ENCODE results near the gene FKBP7. TPM values are rescaled to one million over a fixed set of nuclear protein-coding genes. Genes with fewer than 3 reads are reported as not detected.

The FKBP7 gene
- total and polyA plus RNA-seq, 7 donors = 2.1 to 5.6 (median 3.1) TPM

DNA sequence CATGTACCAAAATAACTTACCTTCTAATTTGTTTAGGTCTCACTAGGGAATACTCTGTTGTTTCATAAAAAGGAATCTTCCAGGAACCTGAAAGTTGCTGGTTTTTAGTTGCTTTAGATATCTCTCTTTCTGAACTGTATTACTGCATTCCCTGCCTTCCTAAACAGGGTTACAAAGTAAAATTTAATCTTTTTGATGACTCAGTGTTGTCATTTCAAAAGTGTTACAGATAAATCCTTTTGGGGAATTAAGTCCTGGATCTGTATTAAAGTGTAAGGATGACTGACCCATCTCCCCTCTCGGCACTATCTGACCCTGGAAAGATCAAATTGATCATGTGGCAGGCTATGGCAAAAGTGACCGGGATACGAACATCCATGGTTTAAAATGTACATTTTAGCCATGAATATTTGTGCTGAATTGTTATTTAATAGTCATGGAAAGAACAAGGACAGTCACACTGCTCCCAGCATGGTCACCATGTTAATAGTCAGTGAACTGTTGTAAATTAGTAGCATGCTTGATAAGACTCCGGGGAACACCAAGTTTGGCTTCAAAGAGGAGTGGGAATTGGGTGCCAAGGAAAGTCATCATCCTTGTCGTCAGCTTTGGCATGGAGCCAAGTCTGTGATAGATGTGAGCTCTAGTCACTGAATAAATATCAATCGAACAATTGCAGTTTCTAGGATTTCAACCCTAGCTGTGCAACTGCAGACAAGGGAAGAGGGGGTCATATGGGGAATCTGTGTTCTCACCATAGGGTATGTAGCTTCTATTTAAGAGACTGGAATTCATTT is 6.0 kb upstream of the FKBP7 start:
- Histone ChIP-seq H3K27me3 (ENCODE audit: insufficient read depth in 3 of 3, low read length in 2 of 3) (no peaks in the 10 kb centered on the region), H3K36me3 (ENCODE audit: insufficient read depth in 1 of 2, low read depth in 1 of 2) (peaks cover 0 to 35% of the 10 kb centered on the region in 2 donors), H3K9me3 (no peaks in the 10 kb centered on the region), H3K4me3 (no peak overlapping the region), H3K27ac (no peak overlapping the region), H3K4me1 (peaks cover 34% of the 10 kb centered on the region)
- TF ChIP-seq, protein P1, sequence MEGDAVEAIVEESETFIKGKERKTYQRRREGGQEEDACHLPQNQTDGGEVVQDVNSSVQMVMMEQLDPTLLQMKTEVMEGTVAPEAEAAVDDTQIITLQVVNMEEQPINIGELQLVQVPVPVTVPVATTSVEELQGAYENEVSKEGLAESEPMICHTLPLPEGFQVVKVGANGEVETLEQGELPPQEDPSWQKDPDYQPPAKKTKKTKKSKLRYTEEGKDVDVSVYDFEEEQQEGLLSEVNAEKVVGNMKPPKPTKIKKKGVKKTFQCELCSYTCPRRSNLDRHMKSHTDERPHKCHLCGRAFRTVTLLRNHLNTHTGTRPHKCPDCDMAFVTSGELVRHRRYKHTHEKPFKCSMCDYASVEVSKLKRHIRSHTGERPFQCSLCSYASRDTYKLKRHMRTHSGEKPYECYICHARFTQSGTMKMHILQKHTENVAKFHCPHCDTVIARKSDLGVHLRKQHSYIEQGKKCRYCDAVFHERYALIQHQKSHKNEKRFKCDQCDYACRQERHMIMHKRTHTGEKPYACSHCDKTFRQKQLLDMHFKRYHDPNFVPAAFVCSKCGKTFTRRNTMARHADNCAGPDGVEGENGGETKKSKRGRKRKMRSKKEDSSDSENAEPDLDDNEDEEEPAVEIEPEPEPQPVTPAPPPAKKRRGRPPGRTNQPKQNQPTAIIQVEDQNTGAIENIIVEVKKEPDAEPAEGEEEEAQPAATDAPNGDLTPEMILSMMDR (IDR thresholded peaks at IDR 0.05) = no peak
- no peak for ATAC-seq
- DNase-seq = peak in 1 of 2 donors; percentile 18
- intact Hi-C loops (cut with DNase I) = loop anchor here in 1 of 2 donors (5.0 kb wide), 1 partner anchor 33 kb away; no protein-coding TSS in a partner anchor
- 29 to 43% (median 32%) methylated on average over 6 of the region's 6 CpGs for WGBS, 3 donors

DNA sequence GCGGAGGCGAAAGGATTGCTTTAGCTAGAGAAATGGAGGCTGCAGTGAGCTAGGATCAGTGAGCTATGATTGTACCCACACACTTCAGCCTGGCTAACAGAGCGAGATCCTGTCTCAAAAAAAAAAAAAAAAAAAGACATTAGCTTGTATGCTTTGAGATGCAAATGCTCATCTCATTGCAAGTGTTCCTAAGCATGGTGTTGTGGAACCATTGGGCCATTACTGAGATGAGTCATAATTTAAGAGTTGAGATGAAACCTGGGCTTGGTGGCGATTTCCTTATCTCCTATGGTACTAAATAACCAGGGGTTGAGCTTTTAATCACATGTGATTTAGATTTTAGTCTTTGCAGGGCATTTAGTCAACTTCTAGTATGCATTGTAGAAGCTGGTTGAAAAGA is 4.0 kb upstream of the FKBP7 start:
- no peaks in the 10 kb centered on the region for H3K27me3 ChIP-seq (ENCODE audit: insufficient read depth in 3 of 3, low read length in 2 of 3)
- intact Hi-C loops (cut with DNase I) = loop anchor here in 1 of 2 donors (5.0 kb wide), 1 partner anchor 35 kb away; no protein-coding TSS in a partner anchor
- H3K36me3 ChIP-seq (ENCODE audit: insufficient read depth in 1 of 2, low read depth in 1 of 2) = peaks cover 0 to 20% of the 10 kb centered on the region in 2 donors
- H3K4me3 ChIP-seq = peak overlapping the region; percentile 85
- 90 to 97% (median 93%) methylated on average over 4 of the region's 4 CpGs for WGBS, 3 donors
- no peak for DNase-seq
- TF ChIP-seq, protein P1 (IDR thresholded peaks at IDR 0.05) = no peak
- no peaks in the 10 kb centered on the region for H3K9me3 ChIP-seq
- ATAC-seq = no peak
- peaks cover 44% of the 10 kb centered on the region for H3K4me1 ChIP-seq
- H3K27ac ChIP-seq = no peak overlapping the region

DNA sequence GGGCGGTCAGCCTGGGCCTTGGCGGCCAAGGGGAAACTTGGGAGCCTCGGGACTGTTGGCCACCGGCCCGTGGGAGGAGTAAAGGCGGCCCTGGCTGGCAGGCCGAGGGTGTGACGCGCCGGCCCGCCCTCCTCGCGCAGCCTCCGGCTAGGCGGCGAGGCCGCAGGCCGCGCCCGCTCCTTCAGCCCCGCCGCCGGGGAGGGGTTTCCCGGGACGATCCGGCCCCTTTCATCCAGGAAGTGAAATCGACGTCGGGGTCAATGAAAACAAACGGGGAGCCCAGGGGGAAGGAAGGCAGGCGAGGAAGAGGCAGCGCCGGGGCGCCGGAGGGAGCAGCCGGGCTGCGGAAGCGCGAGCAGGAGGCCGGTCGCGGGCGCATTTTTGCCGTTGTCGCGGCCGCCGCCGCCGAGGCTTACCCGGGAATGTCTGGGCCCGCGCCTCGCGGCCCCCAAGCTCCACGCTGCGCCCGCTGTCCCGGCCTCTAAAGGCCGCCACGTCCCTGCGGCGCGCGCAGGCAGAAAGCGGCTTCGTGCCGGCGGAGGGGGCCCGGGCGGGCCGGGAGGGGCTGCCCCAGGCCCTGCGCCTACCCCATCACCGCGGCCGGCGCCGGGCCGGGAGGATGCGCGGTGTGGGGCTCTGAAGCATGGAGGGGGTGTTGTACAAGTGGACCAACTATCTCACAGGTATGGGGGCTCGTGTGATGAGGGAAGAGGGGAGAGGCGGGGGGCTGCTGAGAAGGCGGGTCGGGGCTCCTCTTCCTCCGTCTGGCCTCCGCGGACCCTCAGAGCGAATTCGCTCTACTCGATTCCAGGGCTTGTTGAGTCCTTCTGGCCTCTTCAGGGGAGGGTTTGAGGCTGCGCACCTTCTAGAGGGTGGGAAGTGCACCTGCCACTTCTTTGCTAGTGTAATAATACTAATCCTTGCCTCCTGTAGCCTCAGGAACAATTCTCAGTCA is 2.1 kb upstream of the FKBP7 start, which contains the start of gene PLEKHA3:
Gene PLEKHA3 (plus strand): TSS at position 231 of the 955 bp plus-strand sequence. CDS start 413 bp downstream, at position 644.
- intact Hi-C loops (cut with DNase I) = loop anchor here in 1 of 2 donors (5.0 kb wide), 1 partner anchor 37 kb away; no protein-coding TSS in a partner anchor
- peak within 1 kb of the TSS; percentile 88 for H3K27ac ChIP-seq
- H3K36me3 ChIP-seq (ENCODE audit: insufficient read depth in 1 of 2, low read depth in 1 of 2) = peaks cover 0 to under 1% of the 10 kb centered on the region in 2 donors
- TF ChIP-seq, protein P1 (IDR thresholded peaks at IDR 0.05) = no peak
- H3K27me3 ChIP-seq (ENCODE audit: insufficient read depth in 3 of 3, low read length in 2 of 3) = no peaks in the 10 kb centered on the region
- peak within 1 kb of the TSS; percentile 85 for H3K4me3 ChIP-seq
- DNase-seq (peak; percentile 97 to 98), ATAC-seq (peak; percentile 85 to 92 (median 87))
- 0% methylated on average over 54 to 92 of the region's 92 CpGs for WGBS, 3 donors
- peaks cover 48% of the 10 kb centered on the region for H3K4me1 ChIP-seq
- no peaks in the 10 kb centered on the region for H3K9me3 ChIP-seq

DNA sequence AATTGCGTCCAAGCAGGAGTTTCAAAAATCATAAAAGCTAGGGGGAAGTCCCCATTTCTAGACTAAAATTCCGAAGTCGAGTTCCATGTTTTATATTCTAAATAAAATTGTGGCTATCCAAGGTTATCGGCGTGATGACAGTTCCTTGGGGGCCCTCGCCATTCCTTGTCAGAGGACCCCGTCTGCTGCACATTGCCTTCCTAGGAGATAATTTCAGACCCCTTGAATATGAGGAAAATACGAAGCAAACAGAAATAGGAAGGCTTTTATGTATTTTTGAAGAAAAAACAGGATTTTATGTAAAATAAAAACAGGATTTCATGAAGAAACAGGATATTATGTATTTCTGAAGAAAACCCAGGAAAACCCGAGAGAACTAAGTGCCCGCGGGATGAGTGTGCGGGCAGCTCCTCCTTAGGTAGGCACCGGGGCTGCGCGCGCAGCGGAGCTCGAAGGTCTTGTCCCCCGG is 1.4 kb upstream of the FKBP7 start:
- intact Hi-C loops (cut with DNase I) = loop anchor here in 1 of 2 donors (5.0 kb wide), 1 partner anchor 38 kb away; no protein-coding TSS in a partner anchor
- WGBS, 3 donors = 21 to 25% (median 21%) methylated on average over 19 of the region's 19 CpGs
- H3K4me1 ChIP-seq = peaks cover 46% of the 10 kb centered on the region

More for the DNA sequence above, 1.4 kb upstream of the FKBP7 start:
- Histone ChIP-seq H3K4me3 (peak overlapping the region; percentile 85), H3K27ac (peak overlapping the region; percentile 88), H3K27me3 (ENCODE audit: insufficient read depth in 3 of 3, low read length in 2 of 3) (no peaks in the 10 kb centered on the region), H3K36me3 (ENCODE audit: insufficient read depth in 1 of 2, low read depth in 1 of 2) (no peaks in the 10 kb centered on the region), H3K9me3 (no peaks in the 10 kb centered on the region)
- DNase-seq (no peak), ATAC-seq (no peak)
- TF ChIP-seq, protein P1 (IDR thresholded peaks at IDR 0.05) = no peak
